CD14-positive monocyte (primary cell): ENCODE data around the gene CHL1. TPM values are rescaled to one million over a fixed set of nuclear protein-coding genes. Genes with fewer than 3 reads are reported as not detected.

ENCODE experiments used
- DNase-seq, 3 donors: peaks; one replicate each; pipeline ENCODE4 v3.0.0-alpha.2; 2011 to 2022
- H2AFZ ChIP-seq: 2 replicates; pipeline ENCODE4 v1.6.0; 2012; ENCODE audit warnings: mild to moderate bottlenecking, low read depth, low read length, inconsistent platforms; ENCODE audit not compliant: insufficient read depth, poor library complexity, severe bottlenecking
- H3K27ac ChIP-seq, 2 donors: 1 replicate in 1 of 2; 2 replicates in 1 of 2; pipeline ENCODE4 v1.5.1; 2012 to 2013; ENCODE audit warnings: low read length in 2 of 2, control low read depth in 1 of 2, inconsistent platforms in 1 of 2, low read depth in 1 of 2, mild to moderate bottlenecking in 1 of 2
- H3K27me3 ChIP-seq, 2 donors: one replicate each; pipeline versions ENCODE4 v1.6.0 to v1.6.1; 2011 to 2013; ENCODE audit warnings: low read length in 2 of 2; ENCODE audit not compliant: control insufficient read depth in 2 of 2, insufficient read depth in 2 of 2
- H3K36me3 ChIP-seq, 2 donors: replicated peaks in 1 of 2; 1 replicate in 1 of 2; 2 replicates in 1 of 2; pipeline versions ENCODE4 v1.5.1 to v1.6.1; 2012 to 2013; ENCODE audit warnings: low read length in 2 of 2, control low read depth in 1 of 2, inconsistent platforms in 1 of 2, mild to moderate bottlenecking in 1 of 2; ENCODE audit not compliant: insufficient read depth in 2 of 2, control insufficient read depth in 1 of 2
- H3K4me1 ChIP-seq, 2 donors: 1 replicate in 1 of 2; 2 replicates in 1 of 2; pipeline versions ENCODE4 v1.5.1 to v1.6.1; 2012 to 2013; ENCODE audit warnings: low read length in 2 of 2, control low read depth in 1 of 2, inconsistent platforms in 1 of 2, mild to moderate bottlenecking in 1 of 2, moderate library complexity in 1 of 2; ENCODE audit not compliant: insufficient read depth in 2 of 2, control insufficient read depth in 1 of 2
- H3K4me2 ChIP-seq: replicated peaks from 2 replicates; pipeline ENCODE3; 2012; ENCODE audit warnings: low read length, moderate library complexity, mild to moderate bottlenecking; ENCODE audit not compliant: poor library complexity, severe bottlenecking; ENCODE audit errors: extremely low read depth
- H3K4me3 ChIP-seq, 3 experiments: fragments of 200-600 bp in 1 of 3; sonication (generic) in 1 of 3; replicated peaks in 1 of 3; 1 replicate in 2 of 3; 2 replicates in 1 of 3; pipeline ENCODE4 v1.5.1; 2011 to 2013; ENCODE audit warnings: low read length in 3 of 3, mild to moderate bottlenecking in 3 of 3, control low read depth in 2 of 3, low read depth in 2 of 3, inconsistent platforms in 1 of 3, moderate library complexity in 1 of 3
- H3K79me2 ChIP-seq: 2 replicates; pipeline ENCODE4 v1.6.0; 2012; ENCODE audit warnings: mild to moderate bottlenecking, control low read depth, inconsistent platforms, low read length, moderate library complexity; ENCODE audit not compliant: insufficient read depth
- H3K9ac ChIP-seq: 2 replicates; pipeline ENCODE4 v1.6.0; 2017; ENCODE audit warnings: low read length, mild to moderate bottlenecking; ENCODE audit not compliant: insufficient read depth, poor library complexity, severe bottlenecking
- H3K9me3 ChIP-seq, 2 donors: replicated peaks in 1 of 2; 1 replicate in 1 of 2; 2 replicates in 1 of 2; pipeline versions ENCODE4 v1.5.1 to v1.6.1; 2012 to 2013; ENCODE audit warnings: low read length in 2 of 2, control low read depth in 1 of 2; ENCODE audit not compliant: control insufficient read depth in 1 of 2, insufficient read depth in 1 of 2
- H4K20me1 ChIP-seq: 2 replicates; pipeline ENCODE4 v1.6.0; 2012; ENCODE audit warnings: mild to moderate bottlenecking, low read length, control low read depth, moderate library complexity; ENCODE audit not compliant: insufficient read depth
- H3K27ac Mint-ChIP-seq, 7 donors: one replicate each; pipeline ENCODE4 v1.8.0; 2020; ENCODE audit warnings: mild to moderate bottlenecking in 7 of 7, mixed read lengths in 7 of 7, moderate library complexity in 6 of 7, inconsistent platforms in 2 of 7
- H3K27me3 Mint-ChIP-seq, 3 donors: one replicate each; pipeline ENCODE4 v1.8.0; 2021 to 2022; ENCODE audit warnings: low read depth in 3 of 3, mild to moderate bottlenecking in 3 of 3, mixed read lengths in 3 of 3, moderate library complexity in 3 of 3, inconsistent platforms in 1 of 3
- H3K36me3 Mint-ChIP-seq, 2 donors: one replicate each; pipeline ENCODE4 v1.8.0; 2020; ENCODE audit warnings: mixed read lengths in 2 of 2, inconsistent platforms in 1 of 2, mild to moderate bottlenecking in 1 of 2
- H3K4me1 Mint-ChIP-seq: one replicate; pipeline ENCODE4 v1.8.0; 2020; ENCODE audit warnings: mild to moderate bottlenecking, mixed read lengths
- H3K4me3 Mint-ChIP-seq, 2 donors: one replicate each; pipeline ENCODE4 v1.8.0; 2020; ENCODE audit warnings: mild to moderate bottlenecking in 2 of 2, mixed read lengths in 2 of 2, moderate library complexity in 1 of 2
- H3K9me3 Mint-ChIP-seq, 7 donors: one replicate each; pipeline ENCODE4 v1.8.0; 2020 to 2022; ENCODE audit warnings: mixed read lengths in 7 of 7, mild to moderate bottlenecking in 6 of 7, moderate library complexity in 6 of 7, inconsistent platforms in 2 of 7
- CTCF ChIP-seq: fragments of 200-600 bp; IDR thresholded peaks from one replicate; pipeline ENCODE4 v1.8.0; 2022; ENCODE audit warnings: antibody characterized with exemption, mild to moderate bottlenecking
- WGBS: methylation state at CpG from one replicate; pipeline ENCODE4 v1.1.5; 2013; ENCODE audit warnings: missing lambda C conversion rate; ENCODE audit not compliant: insufficient coverage; 5-methylcytosine and 5-hydroxymethylcytosine counted together
- intact Hi-C, 2 donors: fragments of 100-400 bp; cut with micrococcal nuclease; formaldehyde crosslinking; loops; one replicate each; pipeline versions ENCODE4 v1.15.0 to v1.15.1; 2023
- polyA plus RNA-seq, 3 donors: library from polyadenylated mRNA; depleted of rRNA in 1 of 3; unstranded in 2 of 3; stranded (reverse) in 1 of 3; fragments of 300-500 nt in 2 of 3; fragments of >200 nt in 1 of 3; fragmentation: Illumina TruSeq in 2 of 3; gene quantifications; 1 replicate in 2 of 3; 2 replicates in 1 of 3; pipeline ENCODE4 v1.2.3, GENCODE V29; 2012 to 2021

The CHL1 gene
- polyA plus RNA-seq, 3 donors = not detected

GRCh38 chr3:318903-319302, 122.3 kb downstream of the CHL1 start:
- no peaks in the 10 kb centered on the region for H3K4me1 ChIP-seq
- H3K36me3 Mint-ChIP-seq = no peaks in the 10 kb centered on the region
- H4K20me1 ChIP-seq = no peaks in the 10 kb centered on the region
- no CpG with 5 or more reads among the region's 2 CpGs for WGBS
- H3K4me3 ChIP-seq = no peak overlapping the region
- H3K27me3 Mint-ChIP-seq = no peaks in the 10 kb centered on the region
- no peak overlapping the region for H3K4me2 ChIP-seq
- no peak for DNase-seq
- H3K36me3 ChIP-seq = no peaks in the 10 kb centered on the region
- H3K4me3 Mint-ChIP-seq = no peak overlapping the region
- H3K9ac ChIP-seq = no peak overlapping the region
- no peak overlapping the region for H3K27ac Mint-ChIP-seq
- H3K27ac ChIP-seq = no peak overlapping the region
- no peak overlapping the region for H2AFZ ChIP-seq
- H3K4me1 Mint-ChIP-seq = no peaks in the 10 kb centered on the region
- H3K9me3 Mint-ChIP-seq = peaks cover 0 to 5% (median 0%) of the 10 kb centered on the region in 7 donors
- peaks cover 0 to 5% of the 10 kb centered on the region in 2 donors for H3K9me3 ChIP-seq
- no peaks in the 10 kb centered on the region for H3K27me3 ChIP-seq
- intact Hi-C loops = no loop called here
- no peak for TF ChIP-seq CTCF
- no peaks in the 10 kb centered on the region for H3K79me2 ChIP-seq

GRCh38 chr3:324423-324822, 127.9 kb downstream of the CHL1 start:
- no peak for DNase-seq
- Histone ChIP-seq H3K4me1 (no peaks in the 10 kb centered on the region), H3K36me3 (no peaks in the 10 kb centered on the region), H3K27me3 (no peaks in the 10 kb centered on the region), H4K20me1 (no peaks in the 10 kb centered on the region), H3K9me3 (no peaks in the 10 kb centered on the region), H3K79me2 (no peaks in the 10 kb centered on the region), H3K4me2 (no peak overlapping the region), H3K4me3 (no peak overlapping the region), H3K9ac (no peak overlapping the region), H3K27ac (no peak overlapping the region), H2AFZ (no peak overlapping the region)
- peaks cover 0 to 2% (median 0%) of the 10 kb centered on the region in 7 donors for H3K9me3 Mint-ChIP-seq
- TF ChIP-seq CTCF = no peak
- H3K27ac Mint-ChIP-seq = no peak overlapping the region
- no peaks in the 10 kb centered on the region for H3K27me3 Mint-ChIP-seq
- H3K4me1 Mint-ChIP-seq = no peaks in the 10 kb centered on the region
- H3K36me3 Mint-ChIP-seq = no peaks in the 10 kb centered on the region
- intact Hi-C loops = no loop called here
- WGBS = no CpG with 5 or more reads among the region's 2 CpGs
- H3K4me3 Mint-ChIP-seq = no peak overlapping the region
